GM12872 (cell line): Measurements from ENCODE around the gene DYSF.

Experiments used
- CTCF ChIP-seq: IDR thresholded peaks from 3 replicates; pipeline ENCODE4 v1.5.1; 2011; ENCODE audit warnings: low read depth, mild to moderate bottlenecking, low read length, moderate library complexity; ENCODE audit not compliant: insufficient read depth

The DYSF gene

GRCh38 chr2:71696381-71696780, 243.0 kb downstream of the DYSF start:
- TF ChIP-seq CTCF = no peak

GRCh38 chr2:71697106-71698004, 244.0 kb downstream of the DYSF start:
- TF ChIP-seq CTCF = no peak

GRCh38 chr2:71699428-71699827, 246.1 kb downstream of the DYSF start:
- TF ChIP-seq CTCF = no peak

- no peak for TF ChIP-seq CTCF
Observed at GRCh38 chr2:71700041-71700657, 246.8 kb downstream of the DYSF start.

- no peak for TF ChIP-seq CTCF
Observed at GRCh38 chr2:71700658-71701397, 247.5 kb downstream of the DYSF start.

- TF ChIP-seq CTCF = no peak
Observed at GRCh38 chr2:71702071-71702970, 249.0 kb downstream of the DYSF start.
